ENCODE measurements around the gene DNAL4.

DNA sequence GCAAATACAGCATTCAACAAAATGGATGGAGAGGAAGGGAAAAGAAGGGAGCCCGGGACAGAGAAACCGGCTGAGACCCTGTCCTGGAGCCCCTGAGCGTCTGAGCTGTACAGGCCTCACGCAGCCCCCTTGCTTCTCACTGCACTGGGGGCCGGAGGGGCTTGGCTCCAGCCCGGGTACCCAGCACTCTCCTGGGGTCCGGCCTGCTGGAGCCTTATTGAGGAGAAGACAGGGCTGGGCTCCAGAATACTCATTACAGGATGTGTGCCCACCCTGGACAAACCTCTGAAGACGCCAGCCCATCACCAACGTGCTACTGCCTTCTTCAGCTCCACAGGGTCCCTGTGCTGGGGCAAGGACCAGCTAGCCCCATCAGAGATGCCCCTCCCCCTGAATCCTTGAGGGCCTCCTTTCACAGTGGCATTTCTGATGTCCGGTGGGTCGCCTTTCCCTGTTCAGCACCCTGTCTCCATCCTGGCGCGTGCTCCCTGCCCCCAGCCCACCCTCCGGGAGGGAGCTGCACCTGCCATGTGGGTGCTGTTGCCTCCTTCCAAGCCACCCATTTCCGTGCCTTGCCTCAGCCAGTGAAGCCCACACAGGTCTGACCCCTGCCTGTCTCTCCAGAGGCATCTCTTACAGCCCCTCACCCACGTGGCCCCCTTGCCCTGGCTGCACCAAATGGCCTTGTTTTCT is 23.5 kb downstream of the DNAL4 start:
- TF ChIP-seq POLR2AphosphoS5 (IDR thresholded peaks at IDR 0.05; ENCODE audit: low read length) (no peak), NR2C1 (IDR thresholded peaks at IDR 0.05) (no peak)
